ENCODE measurements around the gene CHRNB1. TPM values are rescaled to one million over a fixed set of nuclear protein-coding genes. Genes with fewer than 3 reads are reported as not detected.

Gene CHRNB1
- total RNA-seq, result 7.1 and 7.5 TPM in 2 replicates

GRCh38 chr17:7444682-7445618 lies at the start of gene CHRNB1:
Gene CHRNB1, plus strand, starts transcription at chr17:7445061. Its CDS starts 67 bp downstream, at chr17:7445128.
- DNase-seq (ENCODE audit: low read depth, low spot score), result no peak

DNA sequence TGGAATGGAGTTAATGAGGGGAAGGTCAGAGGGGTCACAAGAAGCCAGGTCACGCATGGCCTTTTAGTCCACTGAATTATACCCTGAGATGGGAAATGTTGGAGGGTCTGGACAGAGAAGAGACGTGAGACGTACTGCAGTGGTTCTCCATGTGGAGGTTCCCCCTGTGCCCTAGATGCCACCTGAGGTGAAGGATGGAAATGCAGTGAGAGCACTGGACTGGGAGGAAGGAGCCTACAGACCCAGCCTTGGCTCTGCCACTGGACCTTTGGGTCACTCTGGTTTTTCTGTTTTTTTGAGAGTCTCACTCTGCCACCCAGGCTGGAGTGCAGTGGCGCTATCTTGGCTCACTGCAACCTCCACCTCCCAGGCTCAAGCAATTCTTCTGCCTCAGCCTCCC lies 48.7 kb upstream of the CHRNB1 start:
- no peak for DNase-seq (ENCODE audit: low read depth, low spot score)

DNA sequence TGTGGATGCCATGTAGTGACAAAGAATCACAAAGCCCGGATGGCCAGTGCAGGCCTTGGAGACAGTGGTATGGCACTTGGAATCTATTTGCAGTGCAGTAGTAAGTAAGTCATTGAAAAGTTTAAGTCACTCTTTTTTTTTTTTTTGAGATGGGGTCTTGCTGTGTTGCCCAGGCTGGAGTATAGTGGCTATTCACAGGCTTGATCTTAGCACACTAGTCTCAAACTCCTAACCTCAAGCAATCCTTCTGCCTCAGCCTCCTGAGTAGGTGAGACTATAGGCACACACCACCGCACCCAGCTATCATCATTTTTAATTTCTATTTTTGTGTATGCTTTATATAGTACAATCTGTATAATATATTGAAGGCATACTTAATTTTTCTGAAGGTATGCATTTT lies 46.2 kb upstream of the CHRNB1 start:
- DNase-seq (ENCODE audit: low read depth, low spot score), result no peak

DNA sequence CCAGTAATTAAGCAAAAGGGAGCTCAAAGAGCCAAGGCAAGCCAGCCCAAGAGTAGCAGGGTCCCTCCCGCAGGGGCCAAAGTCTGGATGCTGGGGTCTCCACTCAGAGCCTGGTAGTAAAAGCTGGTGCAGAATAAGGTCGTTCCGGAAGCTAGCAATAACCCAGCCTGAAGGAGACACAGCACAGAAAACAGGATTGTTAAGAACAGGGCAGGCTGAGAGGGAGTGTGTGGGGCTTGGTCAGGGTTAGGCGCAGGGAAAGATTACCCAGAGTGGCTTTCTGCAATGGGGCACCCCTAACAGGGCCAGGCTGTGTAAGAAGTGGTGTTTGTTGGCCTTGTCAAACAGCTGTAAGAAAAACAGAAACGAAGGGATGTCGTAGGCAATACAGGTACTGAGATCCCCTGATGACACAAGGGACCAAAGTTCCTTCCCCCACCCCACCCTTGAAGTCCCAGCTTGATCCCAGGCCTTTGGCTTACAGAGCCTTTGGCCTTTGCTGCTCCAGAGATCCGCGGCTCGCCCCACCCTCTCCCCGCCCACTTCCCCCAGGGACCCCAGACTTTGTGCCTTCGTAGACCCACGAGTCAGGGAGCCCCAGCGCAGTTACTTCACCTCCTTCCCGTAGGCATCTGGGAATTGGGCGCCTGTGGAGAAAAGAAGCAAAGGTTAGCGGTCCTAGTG lies 41.7 kb upstream of the CHRNB1 start:
- no peak for DNase-seq (ENCODE audit: low read depth, low spot score)

- DNase-seq (ENCODE audit: low read depth, low spot score), result no peak
These were observed 41.2 kb upstream of the CHRNB1 start for GRCh38 chr17:7403727-7403976.

DNA sequence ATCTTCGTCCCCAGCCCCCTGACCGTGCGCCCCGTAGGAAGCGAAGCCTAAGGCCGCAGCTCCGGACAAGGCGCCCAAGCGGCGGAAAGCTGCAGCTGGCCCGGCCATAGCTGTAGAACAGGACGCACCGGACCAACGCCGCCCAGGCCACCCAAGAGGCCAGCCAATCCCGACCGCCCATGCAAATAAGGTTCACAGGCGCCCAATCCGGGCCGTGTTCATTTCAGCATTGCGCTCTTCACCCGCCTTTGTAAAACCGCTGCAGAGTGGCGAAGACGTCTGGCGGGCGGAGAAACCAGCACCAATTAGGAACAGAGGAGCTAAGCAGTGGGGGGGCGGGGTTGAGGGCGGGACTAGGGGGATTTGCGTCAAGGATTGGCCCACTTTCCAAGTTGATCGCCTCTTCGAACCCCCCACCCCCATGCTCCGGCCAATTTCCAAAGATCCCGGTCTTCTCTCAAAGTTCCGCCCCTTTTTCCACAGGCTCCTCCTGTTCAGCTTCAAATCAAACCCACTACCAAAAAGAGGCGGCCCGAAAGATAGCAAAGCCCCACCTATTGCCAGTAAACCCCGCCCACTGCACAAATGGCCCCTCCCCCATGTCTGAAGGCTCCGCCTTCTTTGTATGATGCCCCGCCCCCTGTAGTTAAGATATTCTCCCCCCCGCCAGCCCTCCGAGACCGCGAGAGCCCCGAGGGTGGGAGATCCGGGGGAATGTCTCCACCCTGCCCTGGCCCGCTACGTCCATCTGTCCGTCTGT lies 40.7 kb upstream of the CHRNB1 start, which contains the start of gene TMEM256:
Gene TMEM256, minus strand, starts transcription at position 121 of the 760 bp plus-strand sequence. Its CDS starts 13 bp downstream, at position 108.
- DNase-seq (ENCODE audit: low read depth, low spot score), result peak; percentile 98

DNA sequence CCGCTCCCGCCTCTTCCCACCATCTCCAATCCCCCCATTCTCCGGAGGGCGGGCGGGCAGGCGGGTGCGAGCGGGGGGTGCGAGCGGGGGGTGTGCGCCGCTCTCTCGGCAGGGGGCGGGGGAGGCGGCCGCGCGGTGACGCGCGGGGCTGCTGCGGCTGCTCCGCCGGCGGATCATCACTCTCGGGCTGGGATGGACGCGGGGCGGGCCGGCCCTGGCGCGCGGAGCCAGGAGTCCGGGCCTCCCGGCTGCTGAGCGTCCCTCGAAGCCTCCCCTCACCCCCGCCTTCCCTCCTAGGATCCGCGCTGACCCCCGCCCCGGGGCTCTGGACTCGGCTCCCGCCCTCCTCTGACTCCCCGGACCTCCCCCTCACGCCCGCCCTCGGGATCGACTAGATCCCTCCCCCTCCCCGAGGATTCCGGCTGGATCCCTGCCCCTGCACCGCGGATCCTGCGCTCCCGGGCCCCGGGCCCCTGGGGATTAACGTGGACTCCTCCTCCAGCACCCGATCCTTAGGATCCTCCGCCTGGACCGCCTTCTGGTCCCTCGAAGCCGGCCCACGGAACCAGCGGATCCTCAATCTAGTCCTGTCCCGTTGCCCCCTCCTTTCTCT lies 40.0 kb upstream of the CHRNB1 start:
- no peak for DNase-seq (ENCODE audit: low read depth, low spot score)

DNA sequence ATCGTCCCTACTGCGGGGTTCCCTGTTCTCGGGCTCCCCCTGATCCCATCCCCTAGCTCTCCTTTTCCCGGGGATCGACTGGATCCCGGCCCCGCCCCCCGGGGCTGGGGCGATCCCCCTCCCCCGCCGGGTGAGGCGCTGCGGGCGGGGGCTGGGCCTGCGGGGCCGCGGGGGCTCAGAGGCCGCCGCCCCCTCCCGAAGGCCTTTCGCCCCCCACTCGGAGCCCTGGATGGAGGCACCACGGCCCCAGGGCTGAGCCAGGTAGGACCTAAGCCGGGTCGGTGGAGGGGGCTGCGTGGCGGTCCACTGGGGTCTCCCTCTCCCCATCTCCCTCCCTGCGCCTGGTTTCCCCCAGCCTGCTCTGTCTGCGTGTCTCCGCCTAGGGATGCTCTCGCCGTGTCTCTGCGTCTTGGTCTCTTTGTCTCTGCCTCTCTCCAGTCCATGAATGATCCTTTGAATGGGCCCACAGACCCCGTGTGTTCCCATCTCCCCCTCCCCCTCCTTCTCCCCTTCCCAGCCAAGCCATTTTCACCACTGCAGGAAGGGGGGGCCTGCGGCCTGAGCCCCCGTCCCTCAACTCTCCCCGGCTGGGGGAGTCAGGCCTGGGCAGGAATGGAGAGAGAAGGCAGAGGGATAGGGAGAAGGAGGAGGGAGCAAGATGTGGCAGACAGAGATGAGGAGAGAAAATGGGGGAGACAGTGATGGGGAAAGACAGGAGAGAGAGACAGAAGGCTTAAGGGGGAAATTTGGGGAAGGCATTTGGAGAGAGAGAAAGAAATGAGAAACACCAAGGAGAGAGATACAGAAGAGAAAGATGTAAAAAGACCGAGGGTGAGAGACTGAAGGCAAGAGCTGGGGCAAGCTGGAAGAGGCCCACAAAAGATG lies 39.3 kb upstream of the CHRNB1 start:
- no peak for DNase-seq (ENCODE audit: low read depth, low spot score)

- DNase-seq (ENCODE audit: low read depth, low spot score), result no peak
These were observed 38.5 kb upstream of the CHRNB1 start for GRCh38 chr17:7406235-7406825.

- no peak for DNase-seq (ENCODE audit: low read depth, low spot score)
These were observed 37.8 kb upstream of the CHRNB1 start for GRCh38 chr17:7407082-7407481.

DNA sequence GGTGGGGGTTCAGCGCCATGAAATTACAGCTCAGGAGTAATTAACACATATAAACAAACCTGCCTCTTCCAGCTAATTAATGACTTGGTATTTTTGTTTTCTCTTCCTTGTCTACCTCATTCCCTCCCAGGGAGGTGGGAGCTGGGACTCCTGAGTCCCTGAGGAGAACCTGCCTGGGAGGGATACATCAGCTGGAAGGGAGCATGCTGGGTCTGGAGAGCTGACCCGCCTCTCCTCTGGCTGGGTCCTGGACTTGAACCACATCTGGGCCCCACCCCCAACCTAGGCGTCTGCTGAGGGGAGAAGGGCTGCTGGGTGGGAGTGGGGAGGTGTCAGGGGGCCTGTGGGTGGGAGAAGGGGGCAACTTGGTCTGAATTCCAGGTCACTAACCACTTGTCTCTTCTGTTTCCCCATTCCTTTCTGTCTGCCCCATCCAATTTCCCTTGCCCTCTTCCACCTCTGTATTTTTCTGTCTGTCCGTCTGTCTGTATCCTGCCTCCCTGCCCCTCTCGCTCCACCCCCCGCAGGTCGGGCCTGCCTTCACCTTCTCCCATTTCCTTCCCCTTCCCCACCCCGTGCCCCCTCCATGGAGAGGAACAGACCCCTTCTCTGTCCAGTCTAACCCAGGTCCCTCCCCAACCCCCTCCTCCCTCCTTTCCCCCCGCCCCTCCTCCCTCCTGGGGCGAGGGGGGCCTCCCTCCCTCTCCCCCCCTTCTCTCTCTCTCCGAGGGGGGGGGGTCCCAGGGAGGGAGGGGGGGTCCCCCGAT lies 37.2 kb upstream of the CHRNB1 start, which contains the start of gene NLGN2:
Gene NLGN2, plus strand, starts transcription at position 361 of the 767 bp plus-strand sequence. CDS start 411 bp downstream, outside the sequence.
- DNase-seq (ENCODE audit: low read depth, low spot score), result no peak

- DNase-seq (ENCODE audit: low read depth, low spot score), result no peak
These were observed 36.6 kb upstream of the CHRNB1 start for GRCh38 chr17:7408252-7408727.

GRCh38 chr17:7408863-7409262 lies 36.0 kb upstream of the CHRNB1 start:
- DNase-seq (ENCODE audit: low read depth, low spot score), result no peak

- DNase-seq (ENCODE audit: low read depth, low spot score), result no peak
These were observed 35.1 kb upstream of the CHRNB1 start for GRCh38 chr17:7409716-7410115.

- no peak for DNase-seq (ENCODE audit: low read depth, low spot score)
These were observed 34.0 kb upstream of the CHRNB1 start for GRCh38 chr17:7410634-7411426.

DNA sequence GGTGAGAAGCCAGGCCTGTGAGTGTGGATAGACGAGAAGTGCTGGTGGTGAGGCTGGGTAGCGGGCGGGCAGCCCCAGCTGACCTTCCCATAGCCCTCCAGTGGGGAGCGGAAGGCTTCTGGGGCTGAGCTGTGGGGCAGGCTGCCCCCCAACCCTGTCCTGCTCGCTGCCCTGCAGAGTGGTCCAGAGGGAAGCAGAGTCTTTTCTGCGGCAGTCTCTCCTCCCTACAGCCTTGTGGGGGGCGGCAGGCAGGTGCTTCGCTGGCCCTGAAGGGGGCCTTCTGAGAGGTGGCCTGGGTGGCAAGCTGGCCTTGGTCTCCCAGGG lies 33.5 kb upstream of the CHRNB1 start:
- DNase-seq (ENCODE audit: low read depth, low spot score), result no peak

GRCh38 chr17:7413346-7413985 lies 31.4 kb upstream of the CHRNB1 start:
- DNase-seq (ENCODE audit: low read depth, low spot score), result no peak

GRCh38 chr17:7414837-7415236 lies 30.0 kb upstream of the CHRNB1 start:
- DNase-seq (ENCODE audit: low read depth, low spot score), result no peak
